HEK293T (cell line): ENCODE data around the gene ING5.

ENCODE experiments used
- ARNT ChIP-seq: fragments of 450-650 bp; IDR thresholded peaks from 2 replicates; pipeline ENCODE4 v1.6.1; 2017; ENCODE audit warnings: mild to moderate bottlenecking
- BHLHE40 ChIP-seq: fragments of 450-650 bp; IDR thresholded peaks from 2 replicates; pipeline ENCODE4 v1.6.1; 2016; ENCODE audit warnings: mild to moderate bottlenecking, moderate library complexity, borderline replicate concordance
- FOXA1 ChIP-seq: fragments of 450-650 bp; IDR thresholded peaks from 2 replicates; pipeline ENCODE4 v1.6.1; 2016; ENCODE audit warnings: mild to moderate bottlenecking
- L3MBTL2 ChIP-seq: fragments of 450-650 bp; conservative IDR thresholded peaks from 2 replicates; pipeline ENCODE4 v1.6.1; 2016; ENCODE audit warnings: mild to moderate bottlenecking
- SUZ12 ChIP-seq: fragments of 450-650 bp; IDR thresholded peaks from 2 replicates; pipeline ENCODE4 v1.6.1; 2016; ENCODE audit warnings: mild to moderate bottlenecking
- TF ChIP-seq, protein P1 (sequence below): fragments of 450-650 bp; IDR thresholded peaks from 2 replicates; pipeline ENCODE4 v1.6.1; 2016

GRCh38 chr2:241773511-241774418, 71.9 kb downstream of the ING5 start:
- no peak for TF ChIP-seq FOXA1
- TF ChIP-seq SUZ12: no peak
- TF ChIP-seq ARNT: no peak
- no peak for TF ChIP-seq L3MBTL2
- TF ChIP-seq, protein P1, sequence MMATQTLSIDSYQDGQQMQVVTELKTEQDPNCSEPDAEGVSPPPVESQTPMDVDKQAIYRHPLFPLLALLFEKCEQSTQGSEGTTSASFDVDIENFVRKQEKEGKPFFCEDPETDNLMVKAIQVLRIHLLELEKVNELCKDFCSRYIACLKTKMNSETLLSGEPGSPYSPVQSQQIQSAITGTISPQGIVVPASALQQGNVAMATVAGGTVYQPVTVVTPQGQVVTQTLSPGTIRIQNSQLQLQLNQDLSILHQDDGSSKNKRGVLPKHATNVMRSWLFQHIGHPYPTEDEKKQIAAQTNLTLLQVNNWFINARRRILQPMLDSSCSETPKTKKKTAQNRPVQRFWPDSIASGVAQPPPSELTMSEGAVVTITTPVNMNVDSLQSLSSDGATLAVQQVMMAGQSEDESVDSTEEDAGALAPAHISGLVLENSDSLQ: no peak
- TF ChIP-seq BHLHE40: no peak
